KMS-11 (cell line): Measurements from ENCODE around the gene RGS3.
A peak's percentile ranks its signal among the peaks of the same experiment; 100 is the strongest.

Source experiments
- H2AFZ ChIP-seq: fragments of 200-600 bp; sonication (generic); 2 replicates; pipeline ENCODE4 v1.6.1; 2016; ENCODE audit warnings: antibody characterized with exemption, mixed run types, low read depth
- H3K27ac ChIP-seq: fragments of 200-600 bp; sonication (generic); 2 replicates; pipeline ENCODE4 v1.6.1; 2016; ENCODE audit warnings: mild to moderate bottlenecking, mixed run types
- H3K27me3 ChIP-seq: fragments of 200-600 bp; sonication (generic); 2 replicates; pipeline ENCODE4 v1.6.1; 2017; ENCODE audit warnings: mild to moderate bottlenecking, low read depth, mixed run types, moderate library complexity; ENCODE audit not compliant: insufficient read depth
- H3K36me3 ChIP-seq: fragments of 200-600 bp; sonication (generic); 2 replicates; pipeline ENCODE4 v1.6.1; 2017; ENCODE audit warnings: mild to moderate bottlenecking, mixed run types; ENCODE audit not compliant: insufficient read depth
- H3K4me1 ChIP-seq: fragments of 200-600 bp; sonication (generic); 2 replicates; pipeline ENCODE4 v1.6.1; 2016; ENCODE audit warnings: mild to moderate bottlenecking, low read depth, mixed run types; ENCODE audit not compliant: poor library complexity, severe bottlenecking
- H3K4me2 ChIP-seq: fragments of 200-600 bp; sonication (generic); 2 replicates; pipeline ENCODE4 v1.7.0; 2016; ENCODE audit warnings: mild to moderate bottlenecking, mixed run types
- H3K4me3 ChIP-seq: fragments of 200-600 bp; sonication (generic); IDR thresholded peaks from 2 replicates; pipeline ENCODE4 v1.6.1; 2017; ENCODE audit warnings: low read depth, low read length, mixed read lengths; ENCODE audit not compliant: insufficient read depth
- H3K79me2 ChIP-seq: fragments of 200-600 bp; sonication (generic); 2 replicates; pipeline ENCODE4 v1.6.1; 2016; ENCODE audit warnings: low read depth, mixed run types; ENCODE audit not compliant: insufficient read depth
- H3K9ac ChIP-seq: fragments of 200-600 bp; sonication (generic); 2 replicates; pipeline ENCODE4 v1.6.1; 2016; ENCODE audit warnings: mild to moderate bottlenecking, mixed run types
- H4K20me1 ChIP-seq: fragments of 200-600 bp; sonication (generic); 2 replicates; pipeline ENCODE4 v1.6.1; 2016; ENCODE audit warnings: mild to moderate bottlenecking, mixed run types; ENCODE audit not compliant: insufficient read depth
- CTCF ChIP-seq: fragments of 200-600 bp; sonication (generic); conservative IDR thresholded peaks from 2 replicates; pipeline ENCODE4 v1.6.1; 2017; ENCODE audit warnings: low read depth, mild to moderate bottlenecking, antibody characterized with exemption, low read length, moderate library complexity, mixed read lengths

The RGS3 gene

GRCh38 chr9:113520109-113520642, 56.6 kb downstream of the RGS3 start:
- Histone ChIP-seq H3K4me2 (peak overlapping the region; percentile 98), H4K20me1 (no peaks in the 10 kb centered on the region), H3K9ac (no peak overlapping the region), H3K27me3 (no peaks in the 10 kb centered on the region), H3K4me3 (no peak overlapping the region), H2AFZ (no peak overlapping the region), H3K27ac (0 out of 2 replicates have a peak overlapping the region, but pooled peaks have one; percentile 7), H3K36me3 (no peaks in the 10 kb centered on the region), H3K79me2 (peaks cover 43% of the 10 kb centered on the region; the same call in 1 of the 2 replicates), H3K4me1 (peaks cover 93% of the 10 kb centered on the region)
- no peak for TF ChIP-seq CTCF

- Histone ChIP-seq H3K4me3 (no peak overlapping the region), H4K20me1 (no peaks in the 10 kb centered on the region), H3K79me2 (peaks cover 43% of the 10 kb centered on the region; the same call in 1 of the 2 replicates), H3K4me2 (peak overlapping the region; percentile 98), H3K36me3 (no peaks in the 10 kb centered on the region), H3K4me1 (peaks cover 93% of the 10 kb centered on the region), H3K9ac (peak overlapping the region; percentile 55; the same call in 1 of the 2 replicates), H3K27ac (peak overlapping the region; percentile 88), H2AFZ (no peak overlapping the region), H3K27me3 (no peaks in the 10 kb centered on the region)
- no peak for TF ChIP-seq CTCF
Observed at GRCh38 chr9:113521693-113522255, 58.2 kb downstream of the RGS3 start.

GRCh38 chr9:113522419-113522818, 58.9 kb downstream of the RGS3 start:
- Histone ChIP-seq H3K79me2 (peaks cover 43% of the 10 kb centered on the region; the same call in 1 of the 2 replicates), H3K4me2 (peak overlapping the region; percentile 98), H3K4me1 (peaks cover 95% of the 10 kb centered on the region), H3K4me3 (no peak overlapping the region), H3K27ac (peak overlapping the region; percentile 88), H3K9ac (peak overlapping the region; percentile 55), H4K20me1 (no peaks in the 10 kb centered on the region), H3K36me3 (no peaks in the 10 kb centered on the region), H2AFZ (0 out of 2 replicates have a peak overlapping the region, but pooled peaks have one; percentile 15), H3K27me3 (no peaks in the 10 kb centered on the region)
- TF ChIP-seq CTCF, result no peak

- no peak for TF ChIP-seq CTCF
- Histone ChIP-seq H3K4me3 (no peak overlapping the region), H3K27me3 (no peaks in the 10 kb centered on the region), H3K4me1 (peaks cover 95% of the 10 kb centered on the region), H3K9ac (peak overlapping the region; percentile 55), H3K36me3 (no peaks in the 10 kb centered on the region), H3K27ac (peak overlapping the region; percentile 88), H3K4me2 (peak overlapping the region; percentile 98), H4K20me1 (no peaks in the 10 kb centered on the region), H2AFZ (peak overlapping the region; percentile 15; the same call in 1 of the 2 replicates), H3K79me2 (peaks cover 42% of the 10 kb centered on the region; the same call in 1 of the 2 replicates)
Observed at GRCh38 chr9:113522858-113523257, 59.3 kb downstream of the RGS3 start.
